MM.1S (cell line): ENCODE measurements around the gene IFNGR2.
"Not testable (repeated sequence)": the region's sequence is repeated elsewhere in the genome, so short reads cannot be mapped to it uniquely, and the experiment has no call there.

Experiments used
- DNase-seq: peaks from one replicate; pipeline ENCODE4 v3.0.0-alpha.2; 2015
- H2AFZ ChIP-seq: fragments of 300-600 bp; sonication (generic); 2 replicates; pipeline ENCODE4 v1.6.0; 2016; ENCODE audit warnings: antibody characterized with exemption, low read length
- H3F3A ChIP-seq: fragments of 300-600 bp; sonication (generic); 2 replicates; pipeline ENCODE4 v1.6.1; 2016; ENCODE audit warnings: mild to moderate bottlenecking, antibody characterized with exemption, low read length, moderate library complexity, mixed read lengths; ENCODE audit not compliant: insufficient read depth
- H3K27ac ChIP-seq: fragments of 300-600 bp; sonication (generic); 2 replicates; pipeline ENCODE4 v1.5.1; 2016; ENCODE audit warnings: mild to moderate bottlenecking, low read length
- H3K27me3 ChIP-seq: fragments of 300-600 bp; sonication (generic); replicated peaks from 2 replicates; pipeline ENCODE4 v1.6.0; 2016; ENCODE audit warnings: low read length; ENCODE audit not compliant: insufficient read depth
- H3K36me3 ChIP-seq: fragments of 300-600 bp; sonication (generic); replicated peaks from 2 replicates; pipeline ENCODE4 v1.6.1; 2016; ENCODE audit warnings: mild to moderate bottlenecking, low read length, mixed read lengths; ENCODE audit not compliant: insufficient read depth
- H3K4me1 ChIP-seq: fragments of 300-600 bp; sonication (generic); 2 replicates; pipeline ENCODE4 v1.6.1; 2016; ENCODE audit warnings: low read length, mixed read lengths
- H3K4me2 ChIP-seq: fragments of 300-600 bp; sonication (generic); 2 replicates; pipeline ENCODE4 v1.6.0; 2016; ENCODE audit warnings: low read depth, low read length
- H3K4me3 ChIP-seq: fragments of 300-600 bp; sonication (generic); 2 replicates; pipeline ENCODE4 v1.5.1; 2016; ENCODE audit warnings: low read length, mixed read lengths
- H3K79me2 ChIP-seq: fragments of 300-600 bp; sonication (generic); 2 replicates; pipeline ENCODE4 v1.6.1; 2016; ENCODE audit warnings: mixed run types, low read length, mixed read lengths
- H3K9ac ChIP-seq: fragments of 300-600 bp; sonication (generic); 2 replicates; pipeline ENCODE4 v1.6.1; 2016; ENCODE audit warnings: low read length, mixed read lengths
- H3K9me2 ChIP-seq: fragments of 300-600 bp; sonication (generic); replicated peaks from 2 replicates; pipeline ENCODE4 v1.6.1; 2016; ENCODE audit warnings: mild to moderate bottlenecking, low read length, mixed read lengths; ENCODE audit not compliant: insufficient read depth
- H3K9me3 ChIP-seq: fragments of 300-600 bp; sonication (generic); replicated peaks from 2 replicates; pipeline ENCODE4 v1.6.1; 2016; ENCODE audit warnings: mild to moderate bottlenecking, low read length, mixed read lengths; ENCODE audit not compliant: insufficient read depth
- H4K20me1 ChIP-seq: fragments of 300-600 bp; sonication (generic); 2 replicates; pipeline ENCODE4 v1.6.1; 2016; ENCODE audit warnings: mild to moderate bottlenecking, low read length, moderate library complexity, mixed read lengths; ENCODE audit not compliant: insufficient read depth
- CTCF ChIP-seq: fragments of 300-600 bp; sonication (generic); IDR thresholded peaks from 2 replicates; pipeline ENCODE4 v1.5.1; 2016; ENCODE audit warnings: antibody characterized with exemption, low read length, mixed read lengths
- EZH2 ChIP-seq: fragments of 300-600 bp; sonication (generic); optimal IDR thresholded peaks from 2 replicates; pipeline ENCODE3; 2017; ENCODE audit warnings: low read depth, mild to moderate bottlenecking, antibody characterized with exemption, low read length, mixed read lengths
- EZH2phosphoT487 ChIP-seq: fragments of 300-600 bp; sonication (generic); IDR thresholded peaks from 2 replicates; pipeline ENCODE4 v1.6.1; 2018; ENCODE audit warnings: antibody characterized with exemption, low read length

Gene IFNGR2

GRCh38 chr21:33406493-33406892 lies 3.3 kb downstream of the IFNGR2 start:
- Histone ChIP-seq H3K4me2 (no peak overlapping the region), H3K4me1 (peaks cover 11% of the 10 kb centered on the region), H3K79me2 (peaks cover 80% of the 10 kb centered on the region), H3K27me3 (no peaks in the 10 kb centered on the region), H2AFZ (no peak overlapping the region), H3K36me3 (no peaks in the 10 kb centered on the region), H4K20me1 (peaks cover 4% of the 10 kb centered on the region; the same call in 1 of the 2 replicates), H3F3A (peaks cover 6% of the 10 kb centered on the region), H3K9me2 (no peaks in the 10 kb centered on the region), H3K9ac (no peak overlapping the region), H3K4me3 (no peak overlapping the region), H3K27ac (no peak overlapping the region), H3K9me3 (no peaks in the 10 kb centered on the region)
- TF ChIP-seq EZH2phosphoT487 (no peak), CTCF (no peak), EZH2 (no peak)
- no peak for DNase-seq

GRCh38 chr21:33411949-33412430 lies 8.8 kb downstream of the IFNGR2 start:
- peaks cover 7% of the 10 kb centered on the region for H3K36me3 ChIP-seq
- H3K9ac ChIP-seq = no peak overlapping the region

GRCh38 chr21:33412439-33412831 lies 9.2 kb downstream of the IFNGR2 start:
- H3K9ac ChIP-seq, H2AFZ ChIP-seq, H3K9me3 ChIP-seq, H3K9me2 ChIP-seq, H3K4me1 ChIP-seq, H3K4me3 ChIP-seq, H3K36me3 ChIP-seq, H3K27me3 ChIP-seq, DNase-seq, H4K20me1 ChIP-seq: not testable (repeated sequence)
- Histone ChIP-seq H3K79me2 (peaks cover 96% of the 10 kb centered on the region), H3K4me2 (peak overlapping the region; percentile 28; the same call in 1 of the 2 replicates), H3F3A (peaks cover 17% of the 10 kb centered on the region), H3K27ac (peak overlapping the region; percentile 49; the same call in 1 of the 2 replicates)

More at GRCh38 chr21:33411949-33412430, 8.8 kb downstream of the IFNGR2 start:
- TF ChIP-seq EZH2phosphoT487 = no peak
- no peak for TF ChIP-seq CTCF
- TF ChIP-seq EZH2 = no peak
- Histone ChIP-seq H3K27me3 (no peaks in the 10 kb centered on the region), H3F3A (peaks cover 17% of the 10 kb centered on the region), H3K4me1 (peaks cover 9% of the 10 kb centered on the region; the same call in 1 of the 2 replicates), H2AFZ (no peak overlapping the region), H3K4me2 (no peak overlapping the region), H3K79me2 (peaks cover 96% of the 10 kb centered on the region), H3K9me2 (no peaks in the 10 kb centered on the region), H3K4me3 (no peak overlapping the region), H4K20me1 (no peaks in the 10 kb centered on the region), H3K9me3 (no peaks in the 10 kb centered on the region), H3K27ac (peak overlapping the region; percentile 49; the same call in 1 of the 2 replicates)
- no peak for DNase-seq

- Histone ChIP-seq H3K27ac (peak overlapping the region; percentile 49; the same call in 1 of the 2 replicates), H3K79me2 (peaks cover 96% of the 10 kb centered on the region), H3K4me3 (no peak overlapping the region), H3K4me1 (peaks cover 9% of the 10 kb centered on the region; the same call in 1 of the 2 replicates), H3K27me3 (no peaks in the 10 kb centered on the region), H3F3A (peaks cover 17% of the 10 kb centered on the region), H3K9me2 (no peaks in the 10 kb centered on the region), H2AFZ (no peak overlapping the region), H3K9me3 (no peaks in the 10 kb centered on the region), H3K9ac (no peak overlapping the region), H3K36me3 (peaks cover 7% of the 10 kb centered on the region), H4K20me1 (no peaks in the 10 kb centered on the region), H3K4me2 (peak overlapping the region; percentile 28; the same call in 1 of the 2 replicates)
- no peak for TF ChIP-seq CTCF
- TF ChIP-seq EZH2phosphoT487 = no peak
- no peak for TF ChIP-seq EZH2
- peak; percentile 62 for DNase-seq
Observed at GRCh38 chr21:33412832-33413519, 9.8 kb downstream of the IFNGR2 start.
